GM23338 (cell line): ENCODE results near the gene CBX5. TPM values are rescaled to one million over a fixed set of nuclear protein-coding genes. Genes with fewer than 3 reads are reported as not detected.

Source experiments
- ATAC-seq: fragments of 200-7000 bp; cut with Tn5 transposase; 3 replicates; pipeline ENCODE4 v1.9.1; 2020
- DNase-seq: peaks from one replicate; pipeline ENCODE4 v3.0.0-alpha.2; 2015; ENCODE audit warnings: low spot score
- H2AFZ ChIP-seq: fragments of 200-600 bp; sonication (generic); 2 replicates; pipeline ENCODE4 v1.8.0; 2016; ENCODE audit warnings: antibody characterized with exemption, mild to moderate bottlenecking, moderate library complexity
- H3F3A ChIP-seq: fragments of 200-600 bp; sonication (generic); replicated peaks from 2 replicates; pipeline ENCODE4 v1.8.0; 2017; ENCODE audit warnings: antibody characterized with exemption, mixed run types, low read depth
- H3K27ac ChIP-seq: fragments of 200-600 bp; sonication (generic); 2 replicates; pipeline ENCODE4 v1.6.1; 2016; ENCODE audit warnings: low read depth
- H3K27me3 ChIP-seq: fragments of 200-600 bp; sonication (generic); 2 replicates; pipeline ENCODE4 v1.8.0; 2016; ENCODE audit warnings: mild to moderate bottlenecking, mixed run types, moderate library complexity; ENCODE audit not compliant: insufficient read depth
- H3K36me3 ChIP-seq: fragments of 200-600 bp; sonication (generic); 2 replicates; pipeline ENCODE4 v1.8.0; 2016; ENCODE audit warnings: mild to moderate bottlenecking; ENCODE audit not compliant: insufficient read depth
- H3K4me1 ChIP-seq: fragments of 200-600 bp; sonication (generic); 2 replicates; pipeline ENCODE4 v1.8.0; 2016; ENCODE audit warnings: mild to moderate bottlenecking, moderate library complexity; ENCODE audit not compliant: insufficient read depth
- H3K4me2 ChIP-seq: fragments of 200-600 bp; sonication (generic); 2 replicates; pipeline ENCODE4 v1.7.1; 2017; ENCODE audit warnings: mixed run types
- H3K4me3 ChIP-seq: fragments of 200-600 bp; sonication (generic); 2 replicates; pipeline ENCODE4 v1.6.1; 2016; ENCODE audit warnings: mixed run types
- H3K79me2 ChIP-seq: fragments of 200-600 bp; sonication (generic); replicated peaks from 2 replicates; pipeline ENCODE4 v1.8.0; 2017; ENCODE audit warnings: mild to moderate bottlenecking; ENCODE audit not compliant: insufficient read depth
- H3K9me2 ChIP-seq: fragments of 200-600 bp; sonication (generic); 2 replicates; pipeline ENCODE4 v1.8.0; 2017; ENCODE audit not compliant: insufficient read depth
- H4K20me1 ChIP-seq: fragments of 200-600 bp; sonication (generic); replicated peaks from 2 replicates; pipeline ENCODE4 v1.8.0; 2017; ENCODE audit warnings: mild to moderate bottlenecking; ENCODE audit not compliant: insufficient read depth
- H3K27ac Mint-ChIP-seq: 2 replicates; pipeline ENCODE4 v1.8.0; 2020; ENCODE audit warnings: inconsistent platforms, mild to moderate bottlenecking, moderate library complexity, mixed read lengths
- H3K27me3 Mint-ChIP-seq: 3 replicates; pipeline ENCODE4 v1.8.0; 2022; ENCODE audit warnings: low read depth, mild to moderate bottlenecking, moderate library complexity, mixed read lengths, inconsistent platforms; ENCODE audit not compliant: insufficient read depth, poor library complexity
- H3K36me3 Mint-ChIP-seq: 3 replicates; pipeline ENCODE4 v1.8.0; 2021; ENCODE audit warnings: low read depth, mild to moderate bottlenecking, inconsistent platforms, moderate library complexity, mixed read lengths
- H3K4me1 Mint-ChIP-seq: 3 replicates; pipeline ENCODE4 v1.8.0; 2020; ENCODE audit warnings: mild to moderate bottlenecking, inconsistent platforms, mixed read lengths
- H3K4me3 Mint-ChIP-seq: 3 replicates; pipeline ENCODE4 v1.8.0; 2021; ENCODE audit warnings: moderate library complexity, mild to moderate bottlenecking, inconsistent platforms, mixed read lengths
- H3K9me3 Mint-ChIP-seq: 3 replicates; pipeline ENCODE4 v1.8.0; 2020; ENCODE audit warnings: moderate library complexity, mild to moderate bottlenecking, inconsistent platforms, mixed read lengths
- CREB1 ChIP-seq: fragments of 250-450 bp; sonication (Bioruptor Pico); IDR thresholded peaks from 2 replicates; pipeline ENCODE4 v1.5.0; 2020; ENCODE audit warnings: low read depth, mild to moderate bottlenecking, moderate library complexity
- EZH2 ChIP-seq: fragments of 200-600 bp; sonication (generic); IDR thresholded peaks from one replicate; pipeline ENCODE4 v1.8.0; 2017; ENCODE audit warnings: antibody characterized with exemption, mild to moderate bottlenecking, low read depth; ENCODE audit not compliant: unreplicated experiment
- EZH2phosphoT487 ChIP-seq: fragments of 200-600 bp; sonication (generic); IDR thresholded peaks from one replicate; pipeline ENCODE4 v1.8.1; 2018; ENCODE audit warnings: antibody characterized with exemption; ENCODE audit not compliant: unreplicated experiment
- JUNB ChIP-seq: IDR thresholded peaks from one replicate; pipeline ENCODE4 v1.6.1; 2016; ENCODE audit warnings: antibody characterized with exemption; ENCODE audit not compliant: unreplicated experiment
- NANOG ChIP-seq: IDR thresholded peaks from 2 replicates; pipeline ENCODE4 v1.6.1; 2016; ENCODE audit warnings: antibody characterized with exemption, borderline replicate concordance
- POLR2AphosphoS5 ChIP-seq: IDR thresholded peaks from 2 replicates; pipeline ENCODE4 v1.6.1; 2016; ENCODE audit warnings: antibody characterized with exemption, low read depth
- STAT1 ChIP-seq: IDR thresholded peaks from one replicate; pipeline ENCODE4 v1.6.1; 2016; ENCODE audit warnings: antibody characterized with exemption; ENCODE audit not compliant: unreplicated experiment
- ZNF114 ChIP-seq: fragments of 250-450 bp; sonication (Bioruptor Pico); IDR thresholded peaks from 2 replicates; pipeline ENCODE4 v1.5.0; 2020; ENCODE audit warnings: mild to moderate bottlenecking, moderate library complexity
- ZNF331 ChIP-seq: fragments of 250-450 bp; sonication (Bioruptor Pico); IDR thresholded peaks from 2 replicates; pipeline ENCODE4 v1.5.0; 2020; ENCODE audit warnings: low read depth, mild to moderate bottlenecking, moderate library complexity
- polyA plus RNA-seq: library from polyadenylated mRNA; unstranded; fragments of >200 nt; fragmentation: Nextera tagmentation; extraction: Ambion mirVana; gene quantifications from 2 replicates; pipeline ENCODE4 v1.2.1, GENCODE V29; 2016
- total RNA-seq: library from RNA; depleted of rRNA; stranded (reverse); fragments of >200 nt; shearing (Covaris generic); gene quantifications from 2 replicates; pipeline ENCODE4 v1.2.3, GENCODE V29; 2014
- TF ChIP-seq, protein P1 (sequence below): IDR thresholded peaks from 2 replicates; pipeline ENCODE4 v1.6.1; 2016; ENCODE audit warnings: antibody characterized with exemption
- TF ChIP-seq, protein P2 (sequence below), 2 experiments: fragments of 200-600 bp in 1 of 2; sonication (generic) in 1 of 2; conservative IDR thresholded peaks; 2 replicates each; pipeline versions ENCODE4 v1.5.1 to v1.6.1; 2016 to 2017; ENCODE audit warnings: antibody characterized with exemption in 2 of 2, low read depth in 2 of 2, mild to moderate bottlenecking in 2 of 2, moderate library complexity in 1 of 2
- TF ChIP-seq, protein P3 (sequence below): fragments of 250-450 bp; sonication (Bioruptor Pico); IDR thresholded peaks from 2 replicates; pipeline ENCODE4 v1.5.0; 2020; ENCODE audit warnings: mild to moderate bottlenecking, moderate library complexity
- TF ChIP-seq, protein P4 (sequence below): IDR thresholded peaks from one replicate; pipeline ENCODE4 v1.6.1; 2018; ENCODE audit warnings: antibody characterized with exemption; ENCODE audit not compliant: unreplicated experiment

CBX5 gene
- total and polyA plus RNA-seq, 2 experiments from 2014 or later: 152 to 212 TPM

DNA sequence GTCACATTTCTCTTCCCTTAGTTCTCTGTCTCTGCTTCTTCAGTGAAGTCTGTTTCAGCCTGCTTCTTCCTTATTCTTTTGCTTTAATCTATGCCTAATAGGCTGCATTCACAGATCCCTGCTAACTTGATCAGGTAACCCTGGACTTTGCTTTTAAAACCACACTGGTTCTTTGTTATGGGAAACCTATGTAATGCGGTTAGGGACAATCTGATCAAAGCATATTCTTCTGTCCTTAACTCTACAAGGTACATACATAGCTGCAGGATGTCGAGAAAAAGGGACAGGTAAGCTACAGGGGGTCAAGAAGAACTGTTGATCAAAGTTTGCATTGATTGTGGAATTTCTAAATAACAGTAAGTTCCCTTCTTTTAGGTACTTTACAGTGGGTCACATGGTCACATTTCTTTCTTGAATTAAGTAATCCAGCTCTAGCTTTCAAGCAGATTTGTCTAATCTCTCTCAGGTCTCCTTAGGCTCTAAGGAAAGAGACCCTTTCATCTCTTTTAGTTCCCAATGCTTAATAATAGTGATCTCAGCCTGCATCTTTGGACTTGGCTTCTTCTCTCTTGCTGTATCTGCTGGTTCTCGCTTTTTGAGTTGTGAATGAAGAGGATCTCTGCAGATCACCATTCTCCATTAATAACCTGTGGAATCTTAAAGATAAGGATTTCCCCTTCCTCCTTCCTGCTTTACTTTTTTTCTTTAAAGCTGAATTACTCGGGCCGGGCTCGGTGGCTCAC lies 48.8 kb upstream of the CBX5 start:
- no peak overlapping the region for H3K4me3 ChIP-seq
- no peaks in the 10 kb centered on the region for H3K9me2 ChIP-seq
- H3K27me3 ChIP-seq: no peaks in the 10 kb centered on the region
- H3F3A ChIP-seq: peaks cover 5% of the 10 kb centered on the region
- no peak overlapping the region for H3K4me3 Mint-ChIP-seq
- H3K36me3 Mint-ChIP-seq: no peaks in the 10 kb centered on the region
- H3K4me2 ChIP-seq: peak overlapping the region; percentile 52
- H3K27ac Mint-ChIP-seq: no peak overlapping the region
- H4K20me1 ChIP-seq: no peaks in the 10 kb centered on the region
- peak; percentile 50 for DNase-seq
- H3K4me1 ChIP-seq: peaks cover 27% of the 10 kb centered on the region
- peaks cover 16% of the 10 kb centered on the region for H3K79me2 ChIP-seq
- H3K9me3 Mint-ChIP-seq: no peaks in the 10 kb centered on the region
- H3K27me3 Mint-ChIP-seq: peaks cover 3% of the 10 kb centered on the region
- H3K27ac ChIP-seq: no peak overlapping the region
- no peaks in the 10 kb centered on the region for H3K36me3 ChIP-seq
- ATAC-seq: no peak
- TF ChIP-seq STAT1 (no peak), ZNF114 (CRISPR knock-in tag) (no peak), EZH2 (no peak), JUNB (no peak), POLR2AphosphoS5 (no peak), EZH2phosphoT487 (no peak), CREB1 (CRISPR knock-in tag) (no peak), ZNF331 (CRISPR knock-in tag) (no peak), NANOG (no peak)
- TF ChIP-seq, protein P1, sequence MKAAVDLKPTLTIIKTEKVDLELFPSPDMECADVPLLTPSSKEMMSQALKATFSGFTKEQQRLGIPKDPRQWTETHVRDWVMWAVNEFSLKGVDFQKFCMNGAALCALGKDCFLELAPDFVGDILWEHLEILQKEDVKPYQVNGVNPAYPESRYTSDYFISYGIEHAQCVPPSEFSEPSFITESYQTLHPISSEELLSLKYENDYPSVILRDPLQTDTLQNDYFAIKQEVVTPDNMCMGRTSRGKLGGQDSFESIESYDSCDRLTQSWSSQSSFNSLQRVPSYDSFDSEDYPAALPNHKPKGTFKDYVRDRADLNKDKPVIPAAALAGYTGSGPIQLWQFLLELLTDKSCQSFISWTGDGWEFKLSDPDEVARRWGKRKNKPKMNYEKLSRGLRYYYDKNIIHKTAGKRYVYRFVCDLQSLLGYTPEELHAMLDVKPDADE: no peak
- TF ChIP-seq, protein P2, sequence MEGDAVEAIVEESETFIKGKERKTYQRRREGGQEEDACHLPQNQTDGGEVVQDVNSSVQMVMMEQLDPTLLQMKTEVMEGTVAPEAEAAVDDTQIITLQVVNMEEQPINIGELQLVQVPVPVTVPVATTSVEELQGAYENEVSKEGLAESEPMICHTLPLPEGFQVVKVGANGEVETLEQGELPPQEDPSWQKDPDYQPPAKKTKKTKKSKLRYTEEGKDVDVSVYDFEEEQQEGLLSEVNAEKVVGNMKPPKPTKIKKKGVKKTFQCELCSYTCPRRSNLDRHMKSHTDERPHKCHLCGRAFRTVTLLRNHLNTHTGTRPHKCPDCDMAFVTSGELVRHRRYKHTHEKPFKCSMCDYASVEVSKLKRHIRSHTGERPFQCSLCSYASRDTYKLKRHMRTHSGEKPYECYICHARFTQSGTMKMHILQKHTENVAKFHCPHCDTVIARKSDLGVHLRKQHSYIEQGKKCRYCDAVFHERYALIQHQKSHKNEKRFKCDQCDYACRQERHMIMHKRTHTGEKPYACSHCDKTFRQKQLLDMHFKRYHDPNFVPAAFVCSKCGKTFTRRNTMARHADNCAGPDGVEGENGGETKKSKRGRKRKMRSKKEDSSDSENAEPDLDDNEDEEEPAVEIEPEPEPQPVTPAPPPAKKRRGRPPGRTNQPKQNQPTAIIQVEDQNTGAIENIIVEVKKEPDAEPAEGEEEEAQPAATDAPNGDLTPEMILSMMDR (conservative IDR thresholded peaks at IDR 0.05; ENCODE audit: low read depth in 2 of 2): no peak
- TF ChIP-seq, protein P3, sequence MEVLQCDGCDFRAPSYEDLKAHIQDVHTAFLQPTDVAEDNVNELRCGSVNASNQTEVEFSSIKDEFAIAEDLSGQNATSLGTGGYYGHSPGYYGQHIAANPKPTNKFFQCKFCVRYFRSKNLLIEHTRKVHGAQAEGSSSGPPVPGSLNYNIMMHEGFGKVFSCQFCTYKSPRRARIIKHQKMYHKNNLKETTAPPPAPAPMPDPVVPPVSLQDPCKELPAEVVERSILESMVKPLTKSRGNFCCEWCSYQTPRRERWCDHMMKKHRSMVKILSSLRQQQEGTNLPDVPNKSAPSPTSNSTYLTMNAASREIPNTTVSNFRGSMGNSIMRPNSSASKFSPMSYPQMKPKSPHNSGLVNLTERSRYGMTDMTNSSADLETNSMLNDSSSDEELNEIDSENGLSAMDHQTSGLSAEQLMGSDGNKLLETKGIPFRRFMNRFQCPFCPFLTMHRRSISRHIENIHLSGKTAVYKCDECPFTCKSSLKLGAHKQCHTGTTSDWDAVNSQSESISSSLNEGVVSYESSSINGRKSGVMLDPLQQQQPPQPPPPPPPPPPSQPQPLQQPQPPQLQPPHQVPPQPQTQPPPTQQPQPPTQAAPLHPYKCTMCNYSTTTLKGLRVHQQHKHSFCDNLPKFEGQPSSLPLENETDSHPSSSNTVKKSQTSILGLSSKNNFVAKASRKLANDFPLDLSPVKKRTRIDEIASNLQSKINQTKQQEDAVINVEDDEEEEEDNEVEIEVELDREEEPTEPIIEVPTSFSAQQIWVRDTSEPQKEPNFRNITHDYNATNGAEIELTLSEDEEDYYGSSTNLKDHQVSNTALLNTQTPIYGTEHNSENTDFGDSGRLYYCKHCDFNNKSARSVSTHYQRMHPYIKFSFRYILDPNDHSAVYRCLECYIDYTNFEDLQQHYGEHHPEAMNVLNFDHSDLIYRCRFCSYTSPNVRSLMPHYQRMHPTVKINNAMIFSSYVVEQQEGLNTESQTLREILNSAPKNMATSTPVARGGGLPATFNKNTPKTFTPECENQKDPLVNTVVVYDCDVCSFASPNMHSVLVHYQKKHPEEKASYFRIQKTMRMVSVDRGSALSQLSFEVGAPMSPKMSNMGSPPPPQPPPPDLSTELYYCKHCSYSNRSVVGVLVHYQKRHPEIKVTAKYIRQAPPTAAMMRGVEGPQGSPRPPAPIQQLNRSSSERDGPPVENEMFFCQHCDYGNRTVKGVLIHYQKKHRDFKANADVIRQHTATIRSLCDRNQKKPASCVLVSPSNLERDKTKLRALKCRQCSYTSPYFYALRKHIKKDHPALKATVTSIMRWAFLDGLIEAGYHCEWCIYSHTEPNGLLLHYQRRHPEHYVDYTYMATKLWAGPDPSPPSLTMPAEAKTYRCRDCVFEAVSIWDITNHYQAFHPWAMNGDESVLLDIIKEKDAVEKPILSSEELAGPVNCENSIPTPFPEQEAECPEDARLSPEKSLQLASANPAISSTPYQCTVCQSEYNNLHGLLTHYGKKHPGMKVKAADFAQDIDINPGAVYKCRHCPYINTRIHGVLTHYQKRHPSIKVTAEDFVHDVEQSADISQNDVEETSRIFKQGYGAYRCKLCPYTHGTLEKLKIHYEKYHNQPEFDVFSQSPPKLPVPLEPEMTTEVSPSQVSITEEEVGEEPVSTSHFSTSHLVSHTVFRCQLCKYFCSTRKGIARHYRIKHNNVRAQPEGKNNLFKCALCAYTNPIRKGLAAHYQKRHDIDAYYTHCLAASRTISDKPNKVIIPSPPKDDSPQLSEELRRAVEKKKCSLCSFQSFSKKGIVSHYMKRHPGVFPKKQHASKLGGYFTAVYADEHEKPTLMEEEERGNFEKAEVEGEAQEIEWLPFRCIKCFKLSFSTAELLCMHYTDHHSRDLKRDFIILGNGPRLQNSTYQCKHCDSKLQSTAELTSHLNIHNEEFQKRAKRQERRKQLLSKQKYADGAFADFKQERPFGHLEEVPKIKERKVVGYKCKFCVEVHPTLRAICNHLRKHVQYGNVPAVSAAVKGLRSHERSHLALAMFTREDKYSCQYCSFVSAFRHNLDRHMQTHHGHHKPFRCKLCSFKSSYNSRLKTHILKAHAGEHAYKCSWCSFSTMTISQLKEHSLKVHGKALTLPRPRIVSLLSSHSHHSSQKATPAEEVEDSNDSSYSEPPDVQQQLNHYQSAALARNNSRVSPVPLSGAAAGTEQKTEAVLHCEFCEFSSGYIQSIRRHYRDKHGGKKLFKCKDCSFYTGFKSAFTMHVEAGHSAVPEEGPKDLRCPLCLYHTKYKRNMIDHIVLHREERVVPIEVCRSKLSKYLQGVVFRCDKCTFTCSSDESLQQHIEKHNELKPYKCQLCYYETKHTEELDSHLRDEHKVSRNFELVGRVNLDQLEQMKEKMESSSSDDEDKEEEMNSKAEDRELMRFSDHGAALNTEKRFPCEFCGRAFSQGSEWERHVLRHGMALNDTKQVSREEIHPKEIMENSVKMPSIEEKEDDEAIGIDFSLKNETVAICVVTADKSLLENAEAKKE (CRISPR knock-in tag): no peak
- TF ChIP-seq, protein P4, sequence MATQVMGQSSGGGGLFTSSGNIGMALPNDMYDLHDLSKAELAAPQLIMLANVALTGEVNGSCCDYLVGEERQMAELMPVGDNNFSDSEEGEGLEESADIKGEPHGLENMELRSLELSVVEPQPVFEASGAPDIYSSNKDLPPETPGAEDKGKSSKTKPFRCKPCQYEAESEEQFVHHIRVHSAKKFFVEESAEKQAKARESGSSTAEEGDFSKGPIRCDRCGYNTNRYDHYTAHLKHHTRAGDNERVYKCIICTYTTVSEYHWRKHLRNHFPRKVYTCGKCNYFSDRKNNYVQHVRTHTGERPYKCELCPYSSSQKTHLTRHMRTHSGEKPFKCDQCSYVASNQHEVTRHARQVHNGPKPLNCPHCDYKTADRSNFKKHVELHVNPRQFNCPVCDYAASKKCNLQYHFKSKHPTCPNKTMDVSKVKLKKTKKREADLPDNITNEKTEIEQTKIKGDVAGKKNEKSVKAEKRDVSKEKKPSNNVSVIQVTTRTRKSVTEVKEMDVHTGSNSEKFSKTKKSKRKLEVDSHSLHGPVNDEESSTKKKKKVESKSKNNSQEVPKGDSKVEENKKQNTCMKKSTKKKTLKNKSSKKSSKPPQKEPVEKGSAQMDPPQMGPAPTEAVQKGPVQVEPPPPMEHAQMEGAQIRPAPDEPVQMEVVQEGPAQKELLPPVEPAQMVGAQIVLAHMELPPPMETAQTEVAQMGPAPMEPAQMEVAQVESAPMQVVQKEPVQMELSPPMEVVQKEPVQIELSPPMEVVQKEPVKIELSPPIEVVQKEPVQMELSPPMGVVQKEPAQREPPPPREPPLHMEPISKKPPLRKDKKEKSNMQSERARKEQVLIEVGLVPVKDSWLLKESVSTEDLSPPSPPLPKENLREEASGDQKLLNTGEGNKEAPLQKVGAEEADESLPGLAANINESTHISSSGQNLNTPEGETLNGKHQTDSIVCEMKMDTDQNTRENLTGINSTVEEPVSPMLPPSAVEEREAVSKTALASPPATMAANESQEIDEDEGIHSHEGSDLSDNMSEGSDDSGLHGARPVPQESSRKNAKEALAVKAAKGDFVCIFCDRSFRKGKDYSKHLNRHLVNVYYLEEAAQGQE: no peak
- H3K4me1 Mint-ChIP-seq: peaks cover 30% of the 10 kb centered on the region
- no peak overlapping the region for H2AFZ ChIP-seq
